K562 (cell line): ENCODE measurements around the gene PLCL2. TPM values are rescaled to one million over a fixed set of nuclear protein-coding genes. Genes with fewer than 3 reads are reported as not detected.
A peak's percentile ranks its signal among the peaks of the same experiment; 100 is the strongest.

Source experiments
- CC2D1A ChIP-seq: fragments of 450-650 bp; IDR thresholded peaks from 2 replicates; pipeline ENCODE4 v1.6.1; 2017; ENCODE audit warnings: mild to moderate bottlenecking
- CXXC5 ChIP-seq: fragments of 250-450 bp; sonication (Bioruptor Pico); IDR thresholded peaks from 2 replicates; pipeline ENCODE4 v1.8.0; 2022; ENCODE audit warnings: inconsistent platforms, mild to moderate bottlenecking, moderate library complexity
- EP300 ChIP-seq: IDR thresholded peaks from 2 replicates; pipeline ENCODE4 v1.6.1; 2012; ENCODE audit warnings: low read length, improper control_type of control experiment
- FIP1L1 ChIP-seq: fragments of 200-400 bp; formaldehyde crosslinking; IDR thresholded peaks from 2 replicates; pipeline ENCODE4 v1.6.1; 2018; ENCODE audit warnings: mild to moderate bottlenecking, low read depth, low read length; ENCODE audit not compliant: poor library complexity, severe bottlenecking
- GABPA ChIP-seq: fragments of 200-800 bp; sonication (Bioruptor generic); conservative IDR thresholded peaks from 2 replicates; pipeline ENCODE4 v1.6.1; 2016; ENCODE audit warnings: low read depth, missing genetic modification characterization, missing compliant biosample characterization
- GATA2 ChIP-seq: sonication (generic); formaldehyde crosslinking; IDR thresholded peaks from 2 replicates; pipeline ENCODE4 v1.4.0; 2020; ENCODE audit warnings: mild to moderate bottlenecking, missing genetic modification reagents
- KDM5B ChIP-seq: fragments of 200-600 bp; sonication (generic); IDR thresholded peaks from 2 replicates; pipeline ENCODE4 v1.6.1; 2012; ENCODE audit warnings: low read depth, mild to moderate bottlenecking, moderate library complexity, low read length, control low read depth, inconsistent platforms; ENCODE audit not compliant: insufficient replicate concordance
- MTA3 ChIP-seq: fragments of 450-650 bp; formaldehyde crosslinking; IDR thresholded peaks from 2 replicates; pipeline ENCODE4 v1.6.1; 2017; ENCODE audit warnings: mild to moderate bottlenecking, borderline replicate concordance
- NCOA1 ChIP-seq: fragments of 450-650 bp; IDR thresholded peaks from 2 replicates; pipeline ENCODE4 v1.6.1; 2016; ENCODE audit warnings: low read depth
- NCOA4 ChIP-seq: fragments of 450-650 bp; IDR thresholded peaks from 2 replicates; pipeline ENCODE4 v1.6.1; 2018; ENCODE audit warnings: mild to moderate bottlenecking; ENCODE audit not compliant: partially characterized antibody
- NR0B1 ChIP-seq: fragments of 450-650 bp; IDR thresholded peaks from one replicate; pipeline ENCODE4 v1.6.1; 2018; ENCODE audit warnings: mild to moderate bottlenecking, moderate library complexity; ENCODE audit not compliant: partially characterized antibody
- PHB2 ChIP-seq: fragments of 450-650 bp; IDR thresholded peaks from 2 replicates; pipeline ENCODE4 v1.6.1; 2017; ENCODE audit warnings: low read depth
- RBM14 ChIP-seq: fragments of 200-400 bp; formaldehyde crosslinking; IDR thresholded peaks from 2 replicates; pipeline ENCODE4 v1.6.1; 2018; ENCODE audit warnings: low read depth, mild to moderate bottlenecking, low read length, moderate library complexity, borderline replicate concordance; ENCODE audit not compliant: insufficient read depth
- TAF15 ChIP-seq: fragments of 200-400 bp; formaldehyde crosslinking; IDR thresholded peaks from 2 replicates; pipeline ENCODE4 v1.6.1; 2017; ENCODE audit warnings: mild to moderate bottlenecking, low read depth, low read length, moderate library complexity
- TARDBP ChIP-seq: fragments of 450-650 bp; IDR thresholded peaks from 2 replicates; pipeline ENCODE4 v1.6.1; 2016
- TEAD1 ChIP-seq, 2 experiments: fragments of 450-650 bp in 1 of 2; sonication (generic) in 1 of 2; formaldehyde crosslinking; IDR thresholded peaks; 2 replicates each; pipeline versions ENCODE4 v1.4.0 to v1.8.0; 2020 to 2022; ENCODE audit warnings: mild to moderate bottlenecking in 2 of 2, missing genetic modification reagents in 1 of 2
- TEAD4 ChIP-seq, 2 experiments: sonication (generic) in 1 of 2; formaldehyde crosslinking in 1 of 2; IDR thresholded peaks; 2 replicates each; pipeline versions ENCODE4 v1.6.1 to v1.8.0; 2012 to 2022; ENCODE audit warnings: borderline replicate concordance in 1 of 2, inconsistent platforms in 1 of 2, low read length in 1 of 2, mild to moderate bottlenecking in 1 of 2, missing genetic modification reagents in 1 of 2
- TRIM24 ChIP-seq, 2 experiments: fragments of 450-650 bp; IDR thresholded peaks; 2 replicates each; pipeline ENCODE4 v1.6.1; 2016
- VEZF1 ChIP-seq: fragments of 200-800 bp; sonication (Bioruptor generic); IDR thresholded peaks from 2 replicates; pipeline ENCODE4 v1.6.1; 2017; ENCODE audit warnings: missing genetic modification characterization, missing compliant biosample characterization
- XRCC4 ChIP-seq: IDR thresholded peaks from one replicate; pipeline ENCODE4 v1.6.1; 2011; ENCODE audit not compliant: insufficient read depth, insufficient read length; ENCODE audit errors: extremely low read depth
- ZNF507 ChIP-seq: conservative IDR thresholded peaks from 2 replicates; pipeline ENCODE4 v1.6.1; 2017; ENCODE audit warnings: missing genetic modification characterization, missing compliant biosample characterization
- ZNF592 ChIP-seq: fragments of 450-650 bp; IDR thresholded peaks from 2 replicates; pipeline ENCODE4 v1.6.1; 2017; ENCODE audit warnings: antibody characterized with exemption, mild to moderate bottlenecking
- ZNF766 ChIP-seq: fragments of 200-800 bp; sonication (Bioruptor generic); conservative IDR thresholded peaks from 2 replicates; pipeline ENCODE4 v1.6.1; 2016; ENCODE audit warnings: missing genetic modification characterization, missing compliant biosample characterization
- polyA plus RNA-seq, 8 experiments: library from polyadenylated mRNA; depleted of rRNA in 4 of 8; stranded (reverse) in 5 of 8; unstranded in 3 of 8; fragments of >200 nt; fragmentation: Nextera tagmentation in 2 of 8; fragmentation: Illumina TruSeq in 1 of 8; extraction: Ambion mirVana in 2 of 8; extraction: Trizol in 1 of 8; gene quantifications; 2 replicates each; pipeline versions ENCODE4 v1.2.1 to v1.2.3, GENCODE V29; 2011 to 2014; ENCODE audit warnings: inconsistent platforms in 1 of 8, missing spikeins in 1 of 8
- total RNA-seq, 7 experiments: library from RNA; depleted of rRNA in 6 of 7; stranded (reverse); fragments of >200 nt in 6 of 7; fragmentation: Illumina TruSeq in 2 of 7; extraction: Trizol in 2 of 7; gene quantifications; 2 replicates each; pipeline versions ENCODE4 v1.2.1 to v1.2.3, GENCODE V29; 2011 to 2021; ENCODE audit warnings: low replicate concordance in 1 of 7

PLCL2 gene
- total and polyA plus RNA-seq, 9 of the 15 experiments (the other 6 are each of a cell fraction or from before 2014, with no cell fraction given): 0.03 to 0.18 (median 0.11) TPM; not detected in 2

GRCh38 chr3:16936233-16936632 is 51.5 kb downstream of the PLCL2 start (continued):
- TF ChIP-seq NCOA1 (peak; percentile 38; the same call in 1 of the 2 replicates), CXXC5 (CRISPR knock-in tag) (0 out of 2 replicates have a peak, but pooled peaks have one; percentile 12), VEZF1 (CRISPR knock-in tag) (peak; percentile 50; the same call in 1 of the 2 replicates), TEAD1 (CRISPR knock-in tag; IDR thresholded peaks at IDR 0.05) (peak in 1 of 2 experiments; percentile 57; a peak in 1 of 4 replicates), TRIM24 (IDR thresholded peaks at IDR 0.05) (peak; percentile 43 to 74; a peak in 2 of 4 replicates), EP300 (peak; percentile 83), ZNF507 (tag) (no peak), XRCC4 (no peak), GABPA (tag) (peak; percentile 31; the same call in 1 of the 2 replicates), NR0B1 (no peak), PHB2 (peak; percentile 80; the same call in 1 of the 2 replicates), FIP1L1 (no peak), TEAD4 (IDR thresholded peaks at IDR 0.05; ENCODE audit: low read length) (peak; percentile 99), TEAD4 (CRISPR knock-in tag; IDR thresholded peaks at IDR 0.05; ENCODE audit: borderline replicate concordance) (no peak), NCOA4 (peak; percentile 24), GATA2 (CRISPR knock-in tag) (peak; percentile 65), RBM14 (no peak), ZNF592 (no peak), TAF15 (no peak), TARDBP (peak; percentile 66; the same call in 1 of the 2 replicates), KDM5B (no peak), ZNF766 (CRISPR knock-in tag) (peak; percentile 87), MTA3 (no peak), CC2D1A (peak; percentile 94)
